GM12801 (cell line): Measurements from ENCODE around the gene ING2.

Experiments
- CTCF ChIP-seq: IDR thresholded peaks from one replicate; pipeline ENCODE4 v1.5.1; 2011; ENCODE audit warnings: control low read depth; ENCODE audit not compliant: insufficient read length; ENCODE audit errors: extremely low read depth

ING2 gene

GRCh38 chr4:183493246-183493645 is 11.6 kb upstream of the ING2 start:
- no peak for TF ChIP-seq CTCF

- TF ChIP-seq CTCF: no peak
Measured at GRCh38 chr4:183495184-183495583, 9.7 kb upstream of the ING2 start.

- no peak for TF ChIP-seq CTCF
Measured at GRCh38 chr4:183499389-183499788, 5.5 kb upstream of the ING2 start.

- TF ChIP-seq CTCF: no peak
Measured at GRCh38 chr4:183499801-183500200, 5.1 kb upstream of the ING2 start.

- TF ChIP-seq CTCF: no peak
Measured at GRCh38 chr4:183503497-183504063, 1.3 kb upstream of the ING2 start.

GRCh38 chr4:183504064-183504929 is 561 bp upstream of the ING2 start:
- TF ChIP-seq CTCF: no peak

GRCh38 chr4:183505611-183506388 is 942 bp downstream of the ING2 start:
- TF ChIP-seq CTCF: no peak
